BJ (cell line): ENCODE results near the gene HCST. TPM values are rescaled to one million over a fixed set of nuclear protein-coding genes. Genes with fewer than 3 reads are reported as not detected.
"Not testable (repeated sequence)": the region's sequence is repeated elsewhere in the genome, so short reads cannot be mapped to it uniquely, and the experiment has no call there.

Experiments
- CTCF ChIA-PET: fragments of 350-600 bp; formaldehyde crosslinking; extraction: SDS; loops from one replicate; lab custom pipeline; 2021; ENCODE audit warnings: antibody characterized with exemption, inconsistent platforms; lab: Yijun Ruan, JAX
- POLR2A ChIA-PET: fragments of 300-600 bp; sonication (Branson Sonifier 250); formaldehyde crosslinking; extraction: SDS; loops from one replicate; lab custom pipeline; 2021; ENCODE audit warnings: antibody characterized with exemption; lab: Charles Lee
- DNase-seq: peaks from one replicate; pipeline ENCODE4 v3.0.0-alpha.2; 2011; ENCODE audit warnings: low read depth
- H3K27me3 ChIP-seq: 2 replicates; pipeline ENCODE4 v1.6.0; 2011; ENCODE audit warnings: low read length; ENCODE audit not compliant: control insufficient read depth, insufficient read depth
- H3K36me3 ChIP-seq: 2 replicates; pipeline ENCODE4 v1.5.1; 2011; ENCODE audit warnings: low read length; ENCODE audit not compliant: control insufficient read depth, insufficient read depth
- H3K4me3 ChIP-seq: 2 replicates; pipeline ENCODE4 v1.5.1; 2011; ENCODE audit warnings: low read depth, mild to moderate bottlenecking, control low read depth, low read length
- polyA plus RNA-seq: library from polyadenylated mRNA; depleted of rRNA; stranded (reverse); fragments of >200 nt; gene quantifications from 2 replicates; pipeline ENCODE4 v1.2.3, GENCODE V29; 2011
- TF ChIP-seq, protein P1 (sequence below): IDR thresholded peaks from 2 replicates; pipeline ENCODE4 v1.5.1; 2011; ENCODE audit warnings: low read depth, mild to moderate bottlenecking, control low read depth, inconsistent platforms, low read length, moderate library complexity; ENCODE audit not compliant: insufficient read depth

Gene HCST
- polyA plus RNA-seq, 1 experiment = 1.2 TPM

DNA sequence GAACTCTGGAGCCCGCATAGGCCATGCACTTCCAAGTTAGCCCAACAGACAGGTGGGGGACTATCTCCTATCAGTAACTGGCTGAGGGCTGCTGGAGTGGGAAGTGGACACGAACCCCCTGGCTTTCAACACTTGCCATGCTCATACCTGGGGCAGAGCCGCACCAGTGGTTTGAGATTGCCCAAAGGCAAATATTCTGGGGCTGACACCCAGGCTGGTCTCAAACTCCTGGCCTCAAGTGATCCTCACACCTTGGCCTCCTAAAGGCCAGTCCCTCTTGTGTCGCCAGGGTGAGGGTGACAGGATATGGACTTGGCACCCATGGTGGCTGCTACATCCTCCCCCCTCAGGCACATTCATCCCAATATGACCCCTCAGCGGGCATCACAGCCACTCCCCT, 15.1 kb upstream of the HCST start:
- CTCF ChIA-PET = interaction anchor here (0.8 to 1.6 kb wide), 2 partner anchors 17 to 44 kb away, joined by 3 to 5 read pairs; no protein-coding TSS in a partner anchor
- Histone ChIP-seq H3K36me3 (peaks cover 23% of the 10 kb centered on the region), H3K4me3 (no peak overlapping the region), H3K27me3 (no peaks in the 10 kb centered on the region)
- TF ChIP-seq, protein P1, sequence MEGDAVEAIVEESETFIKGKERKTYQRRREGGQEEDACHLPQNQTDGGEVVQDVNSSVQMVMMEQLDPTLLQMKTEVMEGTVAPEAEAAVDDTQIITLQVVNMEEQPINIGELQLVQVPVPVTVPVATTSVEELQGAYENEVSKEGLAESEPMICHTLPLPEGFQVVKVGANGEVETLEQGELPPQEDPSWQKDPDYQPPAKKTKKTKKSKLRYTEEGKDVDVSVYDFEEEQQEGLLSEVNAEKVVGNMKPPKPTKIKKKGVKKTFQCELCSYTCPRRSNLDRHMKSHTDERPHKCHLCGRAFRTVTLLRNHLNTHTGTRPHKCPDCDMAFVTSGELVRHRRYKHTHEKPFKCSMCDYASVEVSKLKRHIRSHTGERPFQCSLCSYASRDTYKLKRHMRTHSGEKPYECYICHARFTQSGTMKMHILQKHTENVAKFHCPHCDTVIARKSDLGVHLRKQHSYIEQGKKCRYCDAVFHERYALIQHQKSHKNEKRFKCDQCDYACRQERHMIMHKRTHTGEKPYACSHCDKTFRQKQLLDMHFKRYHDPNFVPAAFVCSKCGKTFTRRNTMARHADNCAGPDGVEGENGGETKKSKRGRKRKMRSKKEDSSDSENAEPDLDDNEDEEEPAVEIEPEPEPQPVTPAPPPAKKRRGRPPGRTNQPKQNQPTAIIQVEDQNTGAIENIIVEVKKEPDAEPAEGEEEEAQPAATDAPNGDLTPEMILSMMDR = no peak
- POLR2A ChIA-PET = no interaction called here
- DNase-seq = no peak

DNA sequence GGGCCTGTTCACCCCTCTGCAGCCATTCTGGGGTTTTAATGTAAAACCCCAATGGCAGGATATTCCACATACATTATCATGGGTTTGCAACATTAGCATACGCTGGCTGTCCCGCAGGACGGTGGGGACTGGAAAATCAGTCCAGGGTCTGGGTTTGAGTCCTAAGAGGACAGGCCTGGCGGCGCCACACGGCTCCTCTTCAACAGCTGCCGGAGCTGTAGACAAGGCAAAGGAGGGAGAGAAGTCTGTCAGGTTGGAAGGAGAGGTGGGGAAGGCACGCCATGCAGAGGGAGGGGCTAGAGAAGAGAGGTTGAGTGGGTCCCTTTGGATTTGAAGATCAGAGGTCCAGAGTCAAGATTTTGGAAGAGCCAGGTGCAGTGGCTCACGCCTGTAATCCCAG, 13.9 kb upstream of the HCST start:
- Histone ChIP-seq H3K27me3 (no peaks in the 10 kb centered on the region), H3K4me3 (no peak overlapping the region), H3K36me3 (peaks cover 26% of the 10 kb centered on the region)
- POLR2A ChIA-PET = no interaction called here
- CTCF ChIA-PET = interaction anchor here (0.6 to 1.6 kb wide), 2 partner anchors 43 to 62 kb away, joined by 3 to 5 read pairs; no protein-coding TSS in a partner anchor
- DNase-seq = no peak
- TF ChIP-seq, protein P1 = no peak

DNA sequence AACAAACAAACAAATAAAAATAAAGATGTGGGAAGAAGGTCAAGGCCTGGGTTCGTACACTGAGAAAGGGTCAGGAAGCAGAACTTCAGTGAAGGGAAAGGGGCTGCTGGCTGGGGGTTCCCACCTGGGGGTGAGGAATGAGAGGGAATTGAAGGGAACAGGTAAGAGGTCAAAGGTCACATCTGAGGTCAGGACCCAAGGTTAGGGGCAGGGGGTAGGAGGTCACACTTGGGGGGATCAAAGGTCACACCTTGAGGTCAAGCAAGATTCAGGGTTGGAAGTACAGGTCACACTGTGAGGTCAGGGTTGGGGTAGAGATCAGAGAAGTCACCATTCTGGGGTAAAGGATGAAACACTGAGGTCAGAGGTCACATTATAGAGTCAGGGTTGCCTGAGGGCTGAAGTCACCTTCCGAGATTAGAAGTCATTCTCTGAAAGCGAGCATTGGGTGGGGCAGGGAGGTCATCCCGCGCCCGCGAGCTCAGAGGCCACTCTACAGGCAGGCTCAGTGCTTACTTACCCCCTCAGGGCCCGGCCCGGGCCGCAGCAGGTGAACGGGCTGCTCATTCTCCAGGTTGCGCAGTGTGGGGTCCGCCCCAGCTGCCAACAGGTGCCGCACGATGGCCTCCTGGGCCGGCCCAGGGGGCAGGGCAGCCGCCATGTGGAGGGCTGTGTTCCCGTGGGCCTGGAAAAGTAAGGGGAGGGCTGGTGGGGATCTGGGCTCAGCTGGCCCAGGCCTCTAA, 12.8 kb upstream of the HCST start:
- ChIA-PET POLR2A (no interaction called here), CTCF (interaction anchor here (1.5 kb wide), 1 partner anchor 7 kb away, joined by 4 read pairs; no protein-coding TSS in a partner anchor)
- DNase-seq = no peak
- Histone ChIP-seq H3K36me3 (peaks cover 26% of the 10 kb centered on the region), H3K27me3 (no peaks in the 10 kb centered on the region), H3K4me3 (no peak overlapping the region)
- TF ChIP-seq, protein P1 = no peak

DNA sequence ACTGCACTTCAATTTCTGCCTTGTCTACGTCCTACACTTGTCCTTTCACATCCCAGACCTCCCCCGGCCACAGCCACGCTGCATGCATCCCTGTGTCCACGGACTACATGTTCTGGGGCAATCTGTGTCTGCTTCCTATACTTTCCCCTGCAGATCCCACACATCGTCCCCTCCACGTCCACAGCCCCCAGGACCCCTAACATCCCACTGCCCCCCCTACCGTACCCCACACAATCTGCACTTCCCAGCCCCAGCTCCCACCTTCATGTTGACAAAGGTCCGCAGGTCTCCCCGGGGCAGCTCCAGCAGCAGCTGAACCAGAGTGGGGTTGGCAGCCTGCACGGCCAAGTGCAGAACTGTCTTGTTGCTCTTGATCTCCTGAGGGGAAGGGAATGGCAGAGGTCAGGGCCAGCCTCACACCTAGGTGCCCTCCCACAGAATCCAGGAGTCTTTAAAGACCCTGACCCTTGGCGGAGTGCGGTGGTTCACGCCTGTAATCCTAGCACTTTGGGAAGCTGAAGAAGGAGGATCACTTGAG, 12.1 kb upstream of the HCST start:
- peaks cover 26% of the 10 kb centered on the region for H3K36me3 ChIP-seq
- TF ChIP-seq, protein P1 = no peak
- ChIA-PET POLR2A (no interaction called here), CTCF (interaction anchor here (1.4 to 1.5 kb wide), 2 partner anchors 8 to 41 kb away, joined by 4 to 5 read pairs; no protein-coding TSS in a partner anchor)
- no peak overlapping the region for H3K4me3 ChIP-seq
- DNase-seq = no peak
- no peaks in the 10 kb centered on the region for H3K27me3 ChIP-seq

DNA sequence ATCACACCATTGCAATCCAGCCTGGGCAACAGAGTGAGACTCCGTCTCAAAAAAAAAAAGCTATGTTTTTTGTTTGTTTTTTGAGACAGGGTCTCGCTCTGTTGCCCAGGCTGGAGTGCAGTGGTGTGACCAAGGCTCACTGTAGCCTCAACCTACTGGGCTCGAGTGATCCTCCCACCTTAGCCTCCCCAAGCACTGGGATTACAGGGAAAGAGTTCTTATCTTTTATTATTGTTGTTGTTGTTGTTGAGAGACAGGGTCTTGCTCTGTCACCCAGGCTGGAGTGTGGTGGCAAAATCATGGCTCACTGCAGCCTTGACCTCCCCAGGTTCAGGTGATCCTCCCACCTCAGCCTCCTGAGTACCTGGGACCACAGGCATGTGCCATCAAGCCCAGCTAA, 10.5 kb upstream of the HCST start:
- DNase-seq, H3K27me3 ChIP-seq, H3K4me3 ChIP-seq, POLR2A ChIA-PET: not testable (repeated sequence)
- CTCF ChIA-PET = interaction anchor here (1.0 to 1.4 kb wide), 2 partner anchors 9 to 39 kb away, joined by 3 to 5 read pairs; no protein-coding TSS in a partner anchor
- H3K36me3 ChIP-seq = peaks cover 37% of the 10 kb centered on the region
